Measurements from ENCODE around the gene TPCN1.

GRCh38 chr12:113261847-113262470, 40.7 kb downstream of the TPCN1 start:
- TF ChIP-seq, protein P1, sequence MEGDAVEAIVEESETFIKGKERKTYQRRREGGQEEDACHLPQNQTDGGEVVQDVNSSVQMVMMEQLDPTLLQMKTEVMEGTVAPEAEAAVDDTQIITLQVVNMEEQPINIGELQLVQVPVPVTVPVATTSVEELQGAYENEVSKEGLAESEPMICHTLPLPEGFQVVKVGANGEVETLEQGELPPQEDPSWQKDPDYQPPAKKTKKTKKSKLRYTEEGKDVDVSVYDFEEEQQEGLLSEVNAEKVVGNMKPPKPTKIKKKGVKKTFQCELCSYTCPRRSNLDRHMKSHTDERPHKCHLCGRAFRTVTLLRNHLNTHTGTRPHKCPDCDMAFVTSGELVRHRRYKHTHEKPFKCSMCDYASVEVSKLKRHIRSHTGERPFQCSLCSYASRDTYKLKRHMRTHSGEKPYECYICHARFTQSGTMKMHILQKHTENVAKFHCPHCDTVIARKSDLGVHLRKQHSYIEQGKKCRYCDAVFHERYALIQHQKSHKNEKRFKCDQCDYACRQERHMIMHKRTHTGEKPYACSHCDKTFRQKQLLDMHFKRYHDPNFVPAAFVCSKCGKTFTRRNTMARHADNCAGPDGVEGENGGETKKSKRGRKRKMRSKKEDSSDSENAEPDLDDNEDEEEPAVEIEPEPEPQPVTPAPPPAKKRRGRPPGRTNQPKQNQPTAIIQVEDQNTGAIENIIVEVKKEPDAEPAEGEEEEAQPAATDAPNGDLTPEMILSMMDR (IDR thresholded peaks at IDR 0.05): no peak
- no peak for TF ChIP-seq POLR2A (IDR thresholded peaks at IDR 0.05)
